HUDEP-2 (cell line): ENCODE measurements around the gene RHEX.
"Not testable (repeated sequence)": the region's sequence is repeated elsewhere in the genome, so short reads cannot be mapped to it uniquely, and the experiment has no call there.

Experiments
- DNase-seq, 76 experiments: peaks; one replicate each; lab custom pipeline; 2025; ENCODE audit not compliant: unreplicated experiment in 76 of 76; lab: John Stamatoyannopoulos, UW

The RHEX gene

DNA sequence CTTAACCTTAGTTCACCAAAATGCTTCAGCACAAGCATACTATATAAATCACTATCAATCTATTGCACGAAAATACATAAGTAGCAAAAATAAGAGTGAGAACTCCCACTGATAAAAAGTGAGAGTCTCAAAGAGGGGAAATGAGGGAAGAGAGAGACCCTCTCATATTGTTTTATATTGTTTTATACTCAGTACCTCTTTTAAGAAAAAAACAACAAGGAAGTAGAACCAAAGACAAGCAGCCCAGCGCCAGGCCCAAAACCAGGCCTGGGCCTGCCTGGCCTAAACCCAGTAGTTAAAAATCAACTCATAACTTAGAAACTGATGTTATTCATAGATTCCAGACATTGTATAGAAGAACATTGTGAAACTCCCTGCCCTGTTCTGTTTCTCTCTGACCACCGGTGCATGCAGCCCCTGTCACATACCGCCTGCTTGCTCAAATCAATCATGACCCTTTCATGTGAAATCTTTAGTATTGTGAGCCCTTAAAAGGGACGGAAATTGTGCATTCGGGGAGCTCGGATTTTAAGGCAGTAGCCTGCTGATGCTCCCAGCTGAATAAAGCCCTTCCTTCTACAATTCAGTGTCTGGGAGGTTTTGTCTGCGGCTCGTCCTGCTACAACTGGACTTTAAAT lies 5.4 kb downstream of the RHEX start:
- not testable (repeated sequence) for DNase-seq

DNA sequence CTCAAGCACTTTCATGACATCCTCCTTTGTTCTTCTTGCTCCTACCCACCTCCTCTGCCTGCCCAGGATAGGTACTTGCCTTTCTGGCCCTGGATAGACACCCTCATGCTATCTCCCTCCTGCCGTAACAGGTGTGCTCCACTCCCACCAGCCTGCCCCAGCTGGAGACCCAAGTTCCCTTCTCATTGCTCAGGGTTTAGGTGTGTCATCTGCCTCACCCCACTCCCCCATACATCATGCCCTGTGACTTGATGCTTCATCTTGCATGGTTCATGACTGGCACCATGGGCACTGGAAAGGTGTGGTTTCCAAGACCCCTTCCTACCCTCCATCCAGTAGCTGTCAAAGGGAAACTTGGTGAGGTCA lies 5.9 kb downstream of the RHEX start:
- no peak for DNase-seq

GRCh38 chr1:206059355-206059915 lies 6.5 kb downstream of the RHEX start:
- no peak for DNase-seq

GRCh38 chr1:206060844-206061243 lies 7.9 kb downstream of the RHEX start:
- DNase-seq, result no peak

DNA sequence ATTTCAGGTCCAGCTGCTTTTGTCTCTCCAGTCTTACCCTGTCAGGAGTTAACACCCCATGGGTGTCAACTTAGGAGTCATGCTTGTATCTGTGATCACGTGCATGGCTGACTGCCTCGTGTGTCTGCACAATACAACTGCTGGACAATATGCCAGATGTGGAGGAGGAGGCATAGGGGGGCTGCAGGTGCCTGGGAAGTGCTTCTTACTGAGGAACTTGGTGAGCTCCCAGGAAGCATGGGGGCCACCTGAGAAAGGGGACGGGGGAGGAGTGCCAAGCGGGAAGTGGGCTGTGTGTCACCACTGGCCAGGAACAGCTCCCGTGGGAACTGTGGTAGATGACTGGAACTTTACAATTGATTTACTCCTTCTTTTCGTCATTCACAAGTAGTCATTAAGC lies 9.5 kb downstream of the RHEX start:
- DNase-seq, result peak in 3 of 76 experiments; percentile 7 to 29 (median 13)

- not testable (repeated sequence) for DNase-seq
These were observed 11.0 kb downstream of the RHEX start for GRCh38 chr1:206064001-206064400.

DNA sequence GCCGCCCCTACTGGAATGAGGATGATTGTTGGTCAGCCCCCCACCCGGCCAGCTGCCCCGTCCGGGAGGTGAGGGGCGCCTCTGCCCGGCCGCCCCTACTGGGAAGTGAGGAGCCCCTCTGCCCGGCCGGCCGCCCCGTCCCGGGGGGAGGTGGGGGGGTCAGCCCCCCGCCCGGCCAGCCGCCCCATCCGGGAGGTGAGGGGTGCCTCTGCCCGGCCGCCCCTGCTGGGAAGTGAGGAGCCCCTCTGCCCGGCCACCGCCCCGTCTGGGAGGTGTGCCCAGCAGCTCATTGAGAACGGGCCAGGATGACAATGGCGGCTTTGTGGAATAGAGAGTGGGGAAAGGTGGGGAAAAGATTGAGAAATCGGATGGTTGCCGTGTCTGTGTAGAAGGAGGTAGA lies 11.5 kb downstream of the RHEX start:
- DNase-seq, result not testable (repeated sequence)

- peak in 14 of 76 experiments; percentile 7 to 35 (median 18) for DNase-seq
These were observed 12.7 kb downstream of the RHEX start for GRCh38 chr1:206065547-206066145.

- DNase-seq, result peak in 41 of 76 experiments; percentile 9 to 75 (median 31)
These were observed 13.7 kb downstream of the RHEX start for GRCh38 chr1:206066479-206067171.

DNA sequence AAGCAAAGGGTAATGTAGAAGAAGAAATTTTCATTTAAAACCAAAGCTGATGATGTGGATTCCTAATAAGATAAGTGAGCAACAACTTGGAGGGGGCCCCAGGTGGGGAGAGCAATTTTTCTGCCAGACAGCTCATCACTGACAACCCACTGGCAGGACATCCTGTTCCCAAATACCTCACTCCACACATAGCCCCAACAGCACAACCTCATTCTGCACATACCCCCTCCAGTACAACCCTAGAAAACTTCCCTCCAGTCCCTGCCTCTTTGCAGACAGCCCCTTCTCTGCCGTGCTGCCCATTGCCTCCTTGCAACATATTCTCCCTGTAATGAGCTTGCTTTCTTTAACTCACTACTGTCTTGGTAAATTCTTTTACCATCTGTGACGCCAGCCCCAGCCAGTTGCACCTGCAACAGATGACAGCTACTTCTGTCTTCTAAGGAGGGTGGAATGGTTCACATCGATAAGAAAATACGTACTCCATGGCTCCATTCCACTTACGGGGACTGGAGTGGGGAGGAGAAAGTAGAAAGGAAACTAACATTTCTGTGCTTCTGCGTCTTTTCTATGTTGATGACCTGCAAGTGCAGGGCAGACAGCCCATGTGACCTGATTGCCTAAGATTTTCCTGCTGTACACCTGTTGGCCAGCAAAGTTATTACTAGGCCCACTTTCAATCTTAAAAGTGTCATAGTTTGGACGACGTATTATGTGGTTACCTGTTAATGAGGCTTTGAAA lies 14.7 kb downstream of the RHEX start:
- peak in 1 of 76 experiments; percentile 12 for DNase-seq

DNA sequence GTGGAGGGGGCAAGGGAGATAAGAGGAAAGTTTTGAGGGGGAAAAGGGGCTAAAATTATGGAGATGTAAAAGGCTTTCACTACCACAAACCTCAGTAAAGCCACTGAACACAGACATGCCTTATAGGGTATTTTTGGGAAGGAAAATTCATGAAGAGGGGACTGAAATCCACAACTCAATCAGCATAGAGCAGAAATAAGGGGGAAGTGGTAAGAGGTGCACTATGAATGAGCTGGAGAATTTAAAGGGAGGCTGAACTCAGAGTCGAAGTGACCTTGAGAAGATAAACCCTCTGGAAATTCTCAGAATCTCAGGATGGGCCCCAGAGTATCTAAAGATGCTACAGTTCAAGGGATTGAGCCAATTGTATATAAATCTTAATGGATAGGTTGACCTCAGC lies 15.3 kb downstream of the RHEX start:
- DNase-seq, result no peak

- DNase-seq, result no peak
These were observed 17.8 kb downstream of the RHEX start for GRCh38 chr1:206070627-206071304.

GRCh38 chr1:206074839-206075238 lies 21.9 kb downstream of the RHEX start:
- peak in 69 of 76 experiments; percentile 26 to 96 (median 71) for DNase-seq

- no peak for DNase-seq
These were observed 23.1 kb downstream of the RHEX start for GRCh38 chr1:206075786-206076755.

DNA sequence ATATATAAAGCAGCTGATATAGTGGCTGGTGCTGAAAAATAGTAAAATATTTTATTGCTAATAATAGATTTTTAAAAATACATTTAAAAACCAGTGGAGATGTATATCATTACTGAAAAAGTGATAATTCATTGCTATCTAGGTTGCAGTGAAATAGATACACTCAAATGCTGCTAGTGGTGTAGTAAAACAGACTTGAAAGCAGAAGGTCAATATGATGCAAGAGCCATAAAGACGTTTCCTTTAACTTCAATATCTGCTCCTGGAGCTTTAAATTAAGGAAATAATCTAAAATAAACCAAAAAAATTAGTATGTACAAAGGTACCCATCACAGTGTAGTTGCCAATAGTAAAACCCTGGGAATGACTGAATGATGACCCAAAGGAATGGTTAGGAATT lies 26.2 kb downstream of the RHEX start:
- no peak for DNase-seq

- peak in 23 of 76 experiments; percentile 9 to 63 (median 31) for DNase-seq
These were observed 27.2 kb downstream of the RHEX start for GRCh38 chr1:206080026-206080820.

GRCh38 chr1:206081856-206082255 lies 28.9 kb downstream of the RHEX start:
- no peak for DNase-seq
